CD4-positive, alpha-beta T cell treated with Interleukin-1 beta for 1 hour (primary cell): ENCODE measurements around the gene BABAM2.
"Not testable (repeated sequence)": the region's sequence is repeated elsewhere in the genome, so short reads cannot be mapped to it uniquely, and the experiment has no call there.

Experiments used
- DNase-seq, 2 donors: peaks; one replicate each; pipeline ENCODE4 v3.0.0-alpha.2; 2020 to 2022

Gene BABAM2

GRCh38 chr2:27881815-27882583 lies 8.5 kb upstream of the BABAM2 start:
- DNase-seq = not testable (repeated sequence)

- not testable (repeated sequence) for DNase-seq
Measured at GRCh38 chr2:27882584-27882922, 8.0 kb upstream of the BABAM2 start.

- no peak for DNase-seq
Measured at GRCh38 chr2:27884601-27885000, 5.9 kb upstream of the BABAM2 start.

- DNase-seq = no peak
Measured at GRCh38 chr2:27885234-27885633, 5.3 kb upstream of the BABAM2 start.

GRCh38 chr2:27885661-27886060 lies 4.9 kb upstream of the BABAM2 start:
- no peak for DNase-seq

- no peak for DNase-seq
Measured at GRCh38 chr2:27886322-27886721, 4.2 kb upstream of the BABAM2 start.

GRCh38 chr2:27887111-27887510 lies 3.4 kb upstream of the BABAM2 start:
- no peak for DNase-seq

- DNase-seq = no peak
Measured at GRCh38 chr2:27887830-27888229, 2.7 kb upstream of the BABAM2 start.

- no peak for DNase-seq
Measured at GRCh38 chr2:27888790-27889189, 1.7 kb upstream of the BABAM2 start.

- peak in 1 of 2 donors; percentile 43 for DNase-seq
Measured at GRCh38 chr2:27889774-27890145, 769 bp upstream of the BABAM2 start.

GRCh38 chr2:27890924-27891672 lies 569 bp downstream of the BABAM2 start:
- peak; percentile 93 to 96 for DNase-seq

- DNase-seq = no peak
Measured at GRCh38 chr2:27891673-27892105, 1.2 kb downstream of the BABAM2 start.

GRCh38 chr2:27893006-27893405 lies 2.5 kb downstream of the BABAM2 start:
- DNase-seq = peak in 1 of 2 donors; percentile 41

GRCh38 chr2:27897717-27898116 lies 7.2 kb downstream of the BABAM2 start:
- DNase-seq = no peak

GRCh38 chr2:27901234-27901633 lies 10.7 kb downstream of the BABAM2 start:
- no peak for DNase-seq

- no peak for DNase-seq
Measured at GRCh38 chr2:27902098-27902497, 11.6 kb downstream of the BABAM2 start.

GRCh38 chr2:27903018-27903417 lies 12.5 kb downstream of the BABAM2 start:
- no peak for DNase-seq

GRCh38 chr2:27903649-27904404 lies 13.3 kb downstream of the BABAM2 start:
- DNase-seq = no peak

GRCh38 chr2:27904405-27904665 lies 13.8 kb downstream of the BABAM2 start:
- no peak for DNase-seq

GRCh38 chr2:27906074-27906473 lies 15.5 kb downstream of the BABAM2 start:
- no peak for DNase-seq

GRCh38 chr2:27907547-27907946 lies 17.0 kb downstream of the BABAM2 start:
- no peak for DNase-seq

- no peak for DNase-seq
Measured at GRCh38 chr2:27909901-27910300, 19.4 kb downstream of the BABAM2 start.

GRCh38 chr2:27911458-27912210 lies 21.1 kb downstream of the BABAM2 start:
- DNase-seq = no peak
